Activated CD8-positive, alpha-beta memory T cell treated with anti-CD3 and anti-CD28 coated beads for 1 hour (primary cell): ENCODE data around the gene ANO10.

Experiments used
- DNase-seq, 2 donors: peaks; one replicate each; pipeline ENCODE4 v3.0.0-alpha.2; 2020; ENCODE audit warnings: low read depth in 1 of 2; ENCODE audit errors: extremely low read depth in 1 of 2

Gene ANO10

DNA sequence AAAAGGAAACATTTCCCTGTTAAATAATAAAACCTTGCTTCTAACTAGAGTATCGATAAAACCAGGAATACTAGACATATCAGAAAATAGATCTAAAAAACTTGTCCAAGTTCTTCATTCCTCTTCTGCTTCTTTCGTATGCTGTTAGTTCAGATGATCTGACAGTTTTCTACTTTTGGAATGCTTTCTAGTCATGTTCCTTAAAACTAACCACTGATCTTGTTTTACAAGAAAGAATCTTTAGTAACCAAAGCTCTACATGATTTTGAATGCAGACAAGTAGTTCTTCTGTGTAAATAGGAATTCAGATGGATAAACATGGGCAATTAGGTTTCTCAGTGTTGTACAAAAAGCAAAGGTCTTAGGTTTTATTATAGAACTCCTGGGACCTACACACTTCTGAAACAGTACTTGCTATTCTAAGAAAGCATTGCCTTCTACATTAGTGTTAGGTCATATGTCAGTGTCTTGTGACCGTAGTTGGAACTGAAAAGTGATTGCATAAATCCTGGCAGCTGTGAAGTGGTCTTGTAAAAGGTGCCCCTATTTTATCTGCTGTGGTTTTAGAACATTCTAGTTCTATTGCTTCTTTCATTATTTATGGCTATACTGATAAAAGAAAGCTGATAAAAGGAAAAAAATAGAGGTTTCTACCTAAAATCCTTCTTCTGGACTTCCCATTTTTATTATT is 294.8 kb downstream of the ANO10 start:
- DNase-seq, result no peak

DNA sequence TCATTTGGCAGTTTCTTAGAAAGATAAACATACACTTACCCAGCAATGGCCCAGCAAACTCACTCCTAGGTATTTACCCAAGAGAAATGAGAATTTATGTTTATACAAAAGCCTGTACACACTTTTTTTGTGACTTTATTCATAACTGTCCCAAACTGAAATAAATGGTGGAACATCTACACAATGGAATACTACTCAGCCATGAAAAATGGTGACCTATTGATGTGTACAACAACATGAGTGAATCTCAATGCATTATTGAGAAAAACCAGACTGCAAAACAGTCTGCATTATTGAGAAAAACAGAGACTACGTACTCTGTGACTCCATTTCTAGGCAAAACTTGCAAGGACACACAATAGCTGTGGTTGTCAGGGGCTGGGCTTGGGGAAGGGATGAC is 298.3 kb downstream of the ANO10 start:
- DNase-seq, result no peak

DNA sequence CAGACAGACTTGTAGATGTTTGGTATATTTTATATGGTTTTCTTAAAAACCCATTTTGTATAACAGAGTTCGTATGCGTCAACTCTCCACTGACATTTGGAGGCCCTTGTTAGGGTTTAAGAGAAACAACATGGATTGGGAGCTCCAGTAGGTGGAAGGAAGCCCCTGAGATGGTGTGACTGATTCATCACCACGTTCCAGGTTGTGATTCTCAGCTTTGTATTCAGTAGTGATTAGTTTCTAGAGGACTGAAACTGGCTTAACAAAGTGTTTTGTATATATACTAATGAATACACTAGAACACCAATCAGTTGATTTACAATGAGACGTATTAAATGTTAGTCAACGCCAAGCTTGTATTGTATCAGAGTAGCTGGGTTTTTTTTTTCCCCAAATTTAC is 301.5 kb downstream of the ANO10 start:
- DNase-seq, result no peak

DNA sequence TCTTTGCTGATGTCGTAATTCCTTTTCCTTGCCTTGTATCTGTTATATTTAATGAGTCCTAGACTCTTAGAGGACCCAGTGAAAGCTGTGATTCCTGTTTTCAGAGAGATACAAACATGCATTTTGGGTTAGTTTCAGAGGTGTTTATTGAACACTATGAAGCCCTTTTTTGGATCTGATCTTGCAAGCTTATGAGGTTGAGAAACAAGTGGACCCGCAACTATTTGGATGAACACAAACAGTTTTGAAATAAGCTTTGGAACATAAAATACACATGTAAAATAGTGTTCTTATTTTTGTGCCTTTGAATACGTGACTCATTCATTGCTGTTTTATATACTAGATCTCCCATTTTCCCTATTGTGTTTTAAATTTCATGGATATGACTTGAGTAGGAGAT is 302.0 kb downstream of the ANO10 start:
- no peak for DNase-seq

DNA sequence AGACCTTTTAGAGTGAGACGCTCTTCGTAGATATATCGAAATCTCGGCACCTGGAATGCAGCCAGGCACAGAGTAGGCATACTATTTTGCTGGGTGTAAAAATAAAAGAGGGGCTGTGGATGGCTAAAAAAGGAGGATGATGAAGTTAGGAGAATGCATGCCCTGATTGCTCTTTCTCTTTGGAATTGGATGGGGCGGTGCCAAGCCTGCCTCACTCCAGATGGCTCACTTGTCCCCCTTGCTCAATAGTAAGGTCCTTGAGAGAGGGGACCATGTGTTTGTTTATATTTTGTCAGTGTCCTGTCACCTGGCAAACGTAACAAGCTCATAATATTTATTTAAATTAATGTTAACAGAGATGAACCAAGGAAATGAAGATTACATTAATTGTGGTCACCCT is 302.4 kb downstream of the ANO10 start:
- DNase-seq, result no peak

DNA sequence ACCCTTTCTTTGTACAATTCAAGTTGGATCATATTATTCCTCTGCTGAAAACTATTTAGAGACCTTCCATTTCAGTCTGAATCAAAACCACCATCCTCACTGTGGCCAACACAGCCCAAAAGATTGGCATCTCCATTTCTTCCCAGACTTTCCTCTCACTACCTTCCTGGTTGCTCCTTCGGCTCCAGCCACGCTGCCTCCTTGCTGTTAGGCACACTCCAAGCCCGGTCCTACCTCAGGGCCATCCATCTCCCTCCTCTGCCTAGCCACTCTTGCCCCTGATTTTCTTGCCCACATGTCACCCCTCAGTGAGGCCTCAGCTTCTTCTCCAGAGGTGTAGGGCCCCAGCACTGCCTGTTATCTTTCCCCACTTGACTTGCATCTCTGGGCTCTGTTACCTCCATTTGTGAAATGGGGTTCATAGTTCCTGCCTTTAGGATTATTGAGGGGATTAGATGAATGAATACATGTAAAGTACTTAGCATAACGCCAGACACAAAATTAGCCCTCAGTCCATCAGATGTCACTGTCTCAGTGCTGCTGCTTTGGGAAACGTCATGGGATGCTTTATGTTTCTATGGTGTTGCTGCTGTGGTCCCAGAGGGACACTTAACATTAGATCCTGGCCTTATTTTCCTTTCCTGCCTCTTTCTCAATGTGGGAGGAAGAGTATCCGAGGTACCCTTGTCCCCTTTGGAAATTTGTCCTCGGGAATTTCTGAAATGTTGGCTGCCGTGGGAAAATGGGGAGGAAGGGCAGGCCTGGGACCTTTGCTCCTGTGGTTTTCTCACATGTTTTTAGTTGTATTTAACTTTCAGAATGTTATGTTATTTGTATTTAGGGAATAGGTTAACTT is 304.1 kb downstream of the ANO10 start:
- no peak for DNase-seq

DNA sequence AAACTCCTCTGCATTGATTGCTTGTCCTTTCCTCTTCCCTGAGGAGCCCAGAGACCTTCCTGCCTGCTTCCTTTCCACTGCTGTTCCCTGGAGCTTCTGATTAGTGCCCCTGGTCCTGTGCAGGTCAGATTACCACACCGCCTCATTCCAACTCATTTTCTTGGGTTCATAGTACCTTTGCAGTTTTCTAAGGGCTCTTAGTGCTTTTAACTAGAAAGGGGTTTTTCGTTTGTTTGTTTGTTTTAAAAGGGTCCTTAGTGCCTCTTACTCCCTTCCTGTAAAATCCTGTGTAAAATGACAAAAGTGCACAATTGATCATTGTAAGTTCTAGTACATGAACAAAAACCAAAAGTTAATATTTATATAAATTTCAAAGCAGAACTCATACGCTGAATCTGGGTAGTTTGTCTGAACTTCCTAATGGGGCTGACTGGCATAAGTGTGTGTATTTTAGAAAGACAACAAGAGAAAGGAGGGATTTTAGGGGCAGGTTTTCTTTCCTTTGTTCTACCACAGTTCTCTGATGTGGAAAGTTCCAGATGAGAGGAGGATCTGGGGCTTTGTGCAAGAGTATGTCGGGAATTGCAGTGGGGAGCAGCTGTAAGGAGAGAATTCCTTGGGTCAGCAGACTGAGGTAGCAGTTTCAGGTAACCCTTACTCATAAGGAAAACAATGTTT is 304.9 kb downstream of the ANO10 start:
- DNase-seq, result no peak
